ENCODE results near the gene CDK6. TPM values are rescaled to one million over a fixed set of nuclear protein-coding genes. Genes with fewer than 3 reads are reported as not detected.

The CDK6 gene
- total RNA-seq, 1 donor from 2014 or later = 23.3 TPM

GRCh38 chr7:92623544-92623943 lies 212.8 kb downstream of the CDK6 start:
- H3K27me3 Mint-ChIP-seq = peaks cover 58% of the 10 kb centered on the region
- no peak for DNase-seq (ENCODE audit: low spot score, unreplicated experiment)
- H3K4me1 Mint-ChIP-seq (ENCODE audit: low read depth) = peaks cover 9% of the 10 kb centered on the region
- peaks cover 11% of the 10 kb centered on the region for H3K36me3 Mint-ChIP-seq (ENCODE audit: insufficient read depth)
- H3K27ac Mint-ChIP-seq = no peak overlapping the region
- H3K4me3 Mint-ChIP-seq (ENCODE audit: low read depth) = no peak overlapping the region
- peaks cover 7% of the 10 kb centered on the region for H3K9me3 Mint-ChIP-seq (ENCODE audit: low read depth)
- TF ChIP-seq CTCF (IDR thresholded peaks at IDR 0.05; ENCODE audit: unreplicated experiment) = no peak

- H3K27ac Mint-ChIP-seq = no peak overlapping the region
- DNase-seq (ENCODE audit: low spot score, unreplicated experiment) = no peak
- peaks cover 3% of the 10 kb centered on the region for H3K9me3 Mint-ChIP-seq (ENCODE audit: low read depth)
- peaks cover 51% of the 10 kb centered on the region for H3K27me3 Mint-ChIP-seq
- H3K4me1 Mint-ChIP-seq (ENCODE audit: low read depth) = peaks cover 9% of the 10 kb centered on the region
- TF ChIP-seq CTCF (IDR thresholded peaks at IDR 0.05; ENCODE audit: unreplicated experiment) = no peak
- no peak overlapping the region for H3K4me3 Mint-ChIP-seq (ENCODE audit: low read depth)
- H3K36me3 Mint-ChIP-seq (ENCODE audit: insufficient read depth) = peaks cover 10% of the 10 kb centered on the region
Observed at GRCh38 chr7:92622685-92623084, 213.7 kb downstream of the CDK6 start.

- Mint-ChIP-seq H3K27me3 (peaks cover 46% of the 10 kb centered on the region), H3K9me3 (ENCODE audit: low read depth) (no peaks in the 10 kb centered on the region), H3K4me3 (ENCODE audit: low read depth) (no peak overlapping the region), H3K27ac (no peak overlapping the region), H3K4me1 (ENCODE audit: low read depth) (peaks cover 9% of the 10 kb centered on the region), H3K36me3 (ENCODE audit: insufficient read depth) (peaks cover 8% of the 10 kb centered on the region)
- no peak for DNase-seq (ENCODE audit: low spot score, unreplicated experiment)
- TF ChIP-seq CTCF (IDR thresholded peaks at IDR 0.05; ENCODE audit: unreplicated experiment) = no peak
Observed at GRCh38 chr7:92622030-92622429, 214.3 kb downstream of the CDK6 start.

GRCh38 chr7:92621561-92622023 lies 214.8 kb downstream of the CDK6 start:
- Mint-ChIP-seq H3K27ac (no peak overlapping the region), H3K36me3 (ENCODE audit: insufficient read depth) (peaks cover 8% of the 10 kb centered on the region), H3K4me3 (ENCODE audit: low read depth) (no peak overlapping the region), H3K9me3 (ENCODE audit: low read depth) (no peaks in the 10 kb centered on the region), H3K27me3 (peaks cover 45% of the 10 kb centered on the region), H3K4me1 (ENCODE audit: low read depth) (peaks cover 9% of the 10 kb centered on the region)
- TF ChIP-seq CTCF (IDR thresholded peaks at IDR 0.05; ENCODE audit: unreplicated experiment) = no peak
- DNase-seq (ENCODE audit: low spot score, unreplicated experiment) = no peak

DNA sequence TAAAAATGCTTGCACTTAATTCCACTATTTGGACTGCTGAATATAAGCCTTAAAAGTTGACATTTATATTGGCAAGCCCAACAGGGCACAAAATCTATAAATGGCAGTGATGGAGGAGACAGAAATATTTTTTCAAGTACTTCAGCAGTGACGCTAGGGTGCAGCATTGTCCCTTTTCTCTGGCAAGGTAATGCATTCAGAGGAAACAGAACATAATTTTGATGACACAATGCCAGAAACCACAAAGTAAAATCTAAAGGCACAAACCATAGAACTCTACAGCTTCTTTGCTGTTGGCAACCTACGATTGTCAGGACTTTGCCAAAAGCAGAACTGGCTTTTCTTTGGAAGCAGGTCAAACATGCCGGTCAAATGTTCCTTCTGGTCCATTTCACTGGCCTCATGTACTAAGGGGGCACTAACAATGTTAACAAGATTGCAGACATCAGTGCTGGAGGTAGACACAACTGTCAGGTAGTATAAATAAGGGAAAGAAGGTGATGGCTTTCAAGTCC lies 215.3 kb downstream of the CDK6 start:
- no peaks in the 10 kb centered on the region for H3K9me3 Mint-ChIP-seq (ENCODE audit: low read depth)
- H3K27me3 Mint-ChIP-seq = peaks cover 42% of the 10 kb centered on the region
- peaks cover 6% of the 10 kb centered on the region for H3K36me3 Mint-ChIP-seq (ENCODE audit: insufficient read depth)
- H3K4me3 Mint-ChIP-seq (ENCODE audit: low read depth) = no peak overlapping the region
- TF ChIP-seq CTCF (IDR thresholded peaks at IDR 0.05; ENCODE audit: unreplicated experiment) = peak; percentile 83
- H3K27ac Mint-ChIP-seq = no peak overlapping the region
- peak; percentile 15 for DNase-seq (ENCODE audit: low spot score, unreplicated experiment)
- H3K4me1 Mint-ChIP-seq (ENCODE audit: low read depth) = peaks cover 9% of the 10 kb centered on the region
